Activated naive CD4-positive, alpha-beta T cell treated with anti-CD3 and anti-CD28 coated beads, Interleukin-2, amount 10 ng/mL, durations not matched to agents 7 days and 5 days (primary cell): ENCODE measurements around the gene FOXL3.
"Not testable (repeated sequence)": the region's sequence is repeated elsewhere in the genome, so short reads cannot be mapped to it uniquely, and the experiment has no call there.

ENCODE experiments used
- CTCF ChIA-PET: fragments of 350-600 bp; sonication (Branson Sonifier 250); formaldehyde crosslinking; loops from one replicate; lab custom pipeline; 2021; ENCODE audit warnings: antibody characterized with exemption; lab: Charles Lee
- DNase-seq: peaks from one replicate; pipeline ENCODE4 v3.0.0-alpha.2; 2020
- H3K27ac Mint-ChIP-seq: one replicate; pipeline ENCODE4 v1.8.0; 2021; ENCODE audit warnings: mild to moderate bottlenecking, moderate library complexity, mixed read lengths
- H3K27me3 Mint-ChIP-seq: one replicate; pipeline ENCODE4 v1.8.0; 2021; ENCODE audit warnings: mild to moderate bottlenecking, mixed read lengths
- H3K36me3 Mint-ChIP-seq: one replicate; pipeline ENCODE4 v1.8.0; 2021; ENCODE audit warnings: mixed read lengths
- H3K4me1 Mint-ChIP-seq: one replicate; pipeline ENCODE4 v1.8.0; 2021; ENCODE audit warnings: mixed read lengths
- H3K4me3 Mint-ChIP-seq: one replicate; pipeline ENCODE4 v1.8.0; 2021; ENCODE audit warnings: mild to moderate bottlenecking, moderate library complexity, mixed read lengths
- H3K9me3 Mint-ChIP-seq: one replicate; pipeline ENCODE4 v1.8.0; 2021; ENCODE audit warnings: mixed read lengths

Gene FOXL3

DNA sequence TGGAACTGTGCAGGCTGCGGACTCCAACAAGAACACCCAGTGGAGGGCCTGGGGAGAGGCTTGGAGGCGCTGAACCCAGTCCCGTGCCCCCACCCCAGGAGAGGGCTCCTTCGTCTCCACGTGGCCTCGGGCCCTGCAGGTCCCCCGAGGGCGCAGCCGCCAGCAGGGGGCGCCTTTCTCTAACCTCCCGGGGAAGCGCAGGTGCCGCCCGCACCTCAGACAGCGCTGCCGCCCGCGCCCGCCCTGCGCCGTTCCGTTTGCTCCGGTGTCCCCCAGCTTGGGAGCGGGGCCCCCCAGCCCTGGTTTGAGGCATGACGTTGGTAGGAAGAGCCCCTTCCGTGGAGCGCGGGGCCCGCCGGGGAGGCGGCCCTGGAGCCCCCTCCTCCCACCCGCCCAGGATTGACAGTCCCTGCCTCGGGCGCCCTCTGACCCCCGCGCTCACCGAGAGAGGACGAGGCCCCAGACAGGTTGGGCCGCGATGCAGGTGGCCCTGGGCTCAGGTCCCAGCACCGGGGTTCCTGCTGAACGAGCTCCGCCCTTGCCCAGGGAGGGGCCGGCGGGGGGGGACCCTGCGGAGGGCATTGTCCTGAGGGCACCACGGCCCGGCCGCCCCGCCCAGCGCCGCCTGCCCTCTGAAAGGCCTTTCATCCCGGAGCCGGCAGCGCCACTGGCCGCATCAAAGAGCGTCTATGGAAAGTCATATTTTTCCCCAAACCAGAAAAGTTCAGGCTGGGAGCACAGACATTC is 42.8 kb downstream of the FOXL3 start:
- no peak overlapping the region for H3K4me3 Mint-ChIP-seq
- DNase-seq: peak; percentile 91

GRCh38 chr7:333393-333764 is 43.4 kb downstream of the FOXL3 start:
- peaks cover 15% of the 10 kb centered on the region for H3K9me3 Mint-ChIP-seq
- H3K4me1 Mint-ChIP-seq: peaks cover 8% of the 10 kb centered on the region
- H3K4me3 Mint-ChIP-seq: no peak overlapping the region
- no peak overlapping the region for H3K27ac Mint-ChIP-seq
- H3K36me3 Mint-ChIP-seq: no peaks in the 10 kb centered on the region
- CTCF ChIA-PET: interaction anchor here (0.5 to 2.9 kb wide), 6 partner anchors 11 to 441 kb away, joined by 3 to 18 read pairs (median 3); no protein-coding TSS in a partner anchor
- DNase-seq: peak; percentile 8
- H3K27me3 Mint-ChIP-seq: peaks cover 20% of the 10 kb centered on the region

More for the DNA sequence above, 42.8 kb downstream of the FOXL3 start:
- peaks cover 8% of the 10 kb centered on the region for H3K4me1 Mint-ChIP-seq
- no peaks in the 10 kb centered on the region for H3K36me3 Mint-ChIP-seq
- CTCF ChIA-PET: interaction anchor here (0.5 to 2.9 kb wide), 6 partner anchors 11 to 442 kb away, joined by 3 to 18 read pairs (median 3); no protein-coding TSS in a partner anchor
- H3K27me3 Mint-ChIP-seq: peaks cover 19% of the 10 kb centered on the region
- H3K9me3 Mint-ChIP-seq: peaks cover 15% of the 10 kb centered on the region
- H3K27ac Mint-ChIP-seq: no peak overlapping the region

GRCh38 chr7:334618-335357 is 44.8 kb downstream of the FOXL3 start:
- peaks cover 15% of the 10 kb centered on the region for H3K9me3 Mint-ChIP-seq
- DNase-seq: peak; percentile 13
- H3K27me3 Mint-ChIP-seq: peaks cover 20% of the 10 kb centered on the region
- H3K4me1 Mint-ChIP-seq: peaks cover 8% of the 10 kb centered on the region
- no peak overlapping the region for H3K27ac Mint-ChIP-seq
- H3K4me3 Mint-ChIP-seq: peak overlapping the region; percentile 3
- CTCF ChIA-PET: interaction anchor here (2.9 kb wide), 1 partner anchor 301 kb away, joined by 18 read pairs; no protein-coding TSS in a partner anchor
- no peaks in the 10 kb centered on the region for H3K36me3 Mint-ChIP-seq

GRCh38 chr7:335358-336148 is 45.6 kb downstream of the FOXL3 start:
- no peaks in the 10 kb centered on the region for H3K36me3 Mint-ChIP-seq
- CTCF ChIA-PET: no interaction called here

DNA sequence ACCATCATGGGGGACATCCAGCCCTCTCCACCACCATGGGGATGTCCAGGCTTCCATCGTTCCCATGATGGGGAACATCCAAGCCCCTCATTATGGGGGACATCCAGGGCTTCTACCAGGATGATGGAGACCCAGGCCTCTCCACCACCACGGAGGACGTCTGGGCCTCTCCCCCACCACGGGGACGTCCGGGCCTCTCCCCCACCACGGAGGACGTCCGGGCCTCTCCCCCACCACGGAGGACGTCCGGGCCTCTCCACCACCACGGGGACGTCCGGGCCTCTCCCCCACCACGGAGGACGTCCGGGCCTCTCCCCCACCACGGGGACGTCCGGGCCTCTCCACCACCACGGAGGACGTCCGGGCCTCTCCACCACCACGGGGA is 46.2 kb downstream of the FOXL3 start:
- H3K27me3 Mint-ChIP-seq, H3K4me1 Mint-ChIP-seq, DNase-seq, H3K36me3 Mint-ChIP-seq, CTCF ChIA-PET, H3K27ac Mint-ChIP-seq, H3K4me3 Mint-ChIP-seq: not testable (repeated sequence)
- peaks cover 15% of the 10 kb centered on the region for H3K9me3 Mint-ChIP-seq

More at GRCh38 chr7:335358-336148, 45.6 kb downstream of the FOXL3 start:
- Mint-ChIP-seq H3K9me3 (peaks cover 15% of the 10 kb centered on the region), H3K4me3 (no peak overlapping the region), H3K4me1 (peaks cover 8% of the 10 kb centered on the region), H3K27me3 (peaks cover 15% of the 10 kb centered on the region), H3K27ac (no peak overlapping the region)
- peak; percentile 13 for DNase-seq

- CTCF ChIA-PET: interaction anchor here (1.1 kb wide), 1 partner anchor 434 kb away, joined by 3 read pairs; no protein-coding TSS in a partner anchor
- Mint-ChIP-seq H3K36me3 (no peaks in the 10 kb centered on the region), H3K27ac (no peak overlapping the region), H3K27me3 (peaks cover 8% of the 10 kb centered on the region), H3K4me3 (no peak overlapping the region), H3K9me3 (peaks cover 15% of the 10 kb centered on the region), H3K4me1 (peaks cover 8% of the 10 kb centered on the region)
- DNase-seq: peak; percentile 48
These were observed 47.0 kb downstream of the FOXL3 start for GRCh38 chr7:336810-337566.

DNA sequence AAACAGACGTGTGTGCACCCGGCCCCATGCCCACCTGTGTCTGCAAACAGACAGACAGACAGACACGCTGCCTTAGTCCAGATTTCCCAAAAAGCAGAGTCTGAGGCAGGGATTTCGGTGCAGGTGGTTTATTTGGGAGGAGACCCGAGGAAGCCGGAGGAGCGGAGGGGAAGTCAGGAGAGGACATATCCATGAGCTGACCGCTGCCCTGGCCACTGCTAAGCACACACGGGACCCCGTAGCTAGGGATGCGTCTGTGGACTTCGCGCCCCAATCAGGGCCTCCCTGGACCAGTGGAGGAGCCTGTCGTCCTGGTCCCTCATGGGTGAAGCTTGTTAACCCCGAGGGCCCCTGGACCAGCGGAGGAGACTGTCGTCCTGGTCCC is 47.6 kb downstream of the FOXL3 start:
- H3K4me1 Mint-ChIP-seq: peaks cover 8% of the 10 kb centered on the region
- peaks cover 8% of the 10 kb centered on the region for H3K27me3 Mint-ChIP-seq
- no peaks in the 10 kb centered on the region for H3K36me3 Mint-ChIP-seq
- H3K9me3 Mint-ChIP-seq: peaks cover 15% of the 10 kb centered on the region
- no peak for DNase-seq
- CTCF ChIA-PET: interaction anchor here (1.1 kb wide), 1 partner anchor 433 kb away, joined by 3 read pairs; no protein-coding TSS in a partner anchor
- H3K4me3 Mint-ChIP-seq: no peak overlapping the region
- peak overlapping the region; percentile 76 for H3K27ac Mint-ChIP-seq

DNA sequence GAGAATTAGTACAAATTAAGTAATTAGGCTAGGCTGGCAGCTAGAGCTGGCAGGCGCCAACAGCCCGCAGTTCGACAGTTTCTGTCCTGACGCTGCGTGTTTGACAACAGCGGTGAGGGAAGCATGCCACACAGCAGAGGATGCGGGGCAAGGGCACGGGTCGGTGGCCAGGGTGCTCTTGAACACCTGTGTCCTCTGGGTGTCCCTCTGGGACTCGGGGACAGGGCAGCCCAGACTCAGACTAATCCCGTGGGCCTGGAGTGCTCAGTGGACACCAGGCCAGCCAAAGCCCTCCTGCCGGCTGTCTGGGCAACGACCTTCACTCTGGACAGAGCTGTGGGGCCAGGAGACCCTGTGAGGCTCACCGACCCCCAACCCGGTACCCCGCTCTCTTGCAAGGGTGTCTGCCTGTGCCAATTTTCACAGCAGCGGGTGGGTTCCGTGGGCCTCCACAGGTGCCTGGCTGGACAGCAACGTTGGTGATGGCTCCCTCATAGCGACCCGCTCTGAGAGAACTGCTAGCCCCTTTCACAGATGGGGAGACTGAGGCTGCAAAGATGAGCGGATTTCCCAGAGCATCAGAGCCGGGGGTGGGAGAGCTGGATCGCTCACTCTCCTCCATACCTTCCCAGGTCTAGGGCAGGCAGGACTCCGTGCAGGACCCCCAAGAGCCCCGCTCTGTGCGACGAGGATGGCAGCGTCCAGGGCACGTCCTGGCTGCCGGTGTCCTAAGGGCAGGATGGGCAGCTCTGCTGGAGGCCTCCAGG is 48.5 kb downstream of the FOXL3 start:
- Mint-ChIP-seq H3K36me3 (no peaks in the 10 kb centered on the region), H3K4me3 (no peak overlapping the region), H3K27ac (no peak overlapping the region), H3K27me3 (peaks cover 8% of the 10 kb centered on the region), H3K4me1 (peaks cover 8% of the 10 kb centered on the region), H3K9me3 (peaks cover 15% of the 10 kb centered on the region)
- no peak for DNase-seq
- CTCF ChIA-PET: interaction anchor here (1.1 kb wide), 1 partner anchor 432 kb away, joined by 3 read pairs; no protein-coding TSS in a partner anchor

DNA sequence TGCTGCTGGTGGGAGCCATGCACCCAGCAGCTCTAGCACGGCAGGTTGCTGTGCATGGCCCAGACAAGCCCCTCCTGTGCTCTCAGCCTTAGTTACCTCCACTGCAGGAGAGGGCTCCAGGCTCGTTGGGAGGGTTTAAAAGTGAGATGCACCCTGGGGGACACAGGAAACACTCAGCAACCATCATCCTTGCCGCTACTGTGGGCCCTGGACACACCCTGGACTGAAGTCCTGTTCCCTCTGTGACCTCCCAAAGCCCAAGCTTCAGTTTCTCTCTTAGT is 49.0 kb downstream of the FOXL3 start:
- Mint-ChIP-seq H3K9me3 (peaks cover 12% of the 10 kb centered on the region), H3K27me3 (peaks cover 8% of the 10 kb centered on the region), H3K36me3 (no peaks in the 10 kb centered on the region), H3K27ac (no peak overlapping the region), H3K4me3 (no peak overlapping the region), H3K4me1 (peaks cover 8% of the 10 kb centered on the region)
- no peak for DNase-seq
- CTCF ChIA-PET: no interaction called here

GRCh38 chr7:339696-340095 is 49.7 kb downstream of the FOXL3 start:
- Mint-ChIP-seq H3K36me3 (no peaks in the 10 kb centered on the region), H3K4me3 (no peak overlapping the region), H3K27ac (no peak overlapping the region), H3K4me1 (peaks cover 3% of the 10 kb centered on the region), H3K27me3 (peaks cover 8% of the 10 kb centered on the region), H3K9me3 (peaks cover 5% of the 10 kb centered on the region)
- CTCF ChIA-PET: no interaction called here
- DNase-seq: no peak

- CTCF ChIA-PET: no interaction called here
- peaks cover 3% of the 10 kb centered on the region for H3K4me1 Mint-ChIP-seq
- H3K36me3 Mint-ChIP-seq: no peaks in the 10 kb centered on the region
- DNase-seq: no peak
- no peaks in the 10 kb centered on the region for H3K9me3 Mint-ChIP-seq
- no peak overlapping the region for H3K4me3 Mint-ChIP-seq
- peaks cover 8% of the 10 kb centered on the region for H3K27me3 Mint-ChIP-seq
- no peak overlapping the region for H3K27ac Mint-ChIP-seq
These were observed 50.4 kb downstream of the FOXL3 start for GRCh38 chr7:340200-340937.
